Fibroblast of lung (primary cell): Measurements from ENCODE around the gene NUDT5.

Experiments used
- CTCF ChIP-seq, 2 donors: IDR thresholded peaks in 1 of 2; conservative IDR thresholded peaks in 1 of 2; 1 replicate in 1 of 2; 2 replicates in 1 of 2; pipeline ENCODE4 v1.5.1; 2011 to 2012; ENCODE audit warnings: low read length in 2 of 2, control low read depth in 1 of 2, inconsistent platforms in 1 of 2, low read depth in 1 of 2, mild to moderate bottlenecking in 1 of 2
- EZH2 ChIP-seq: IDR thresholded peaks from 2 replicates; pipeline ENCODE4 v1.5.1; 2012; ENCODE audit warnings: low read length, control low read depth, mild to moderate bottlenecking; ENCODE audit errors: missing control alignments

DNA sequence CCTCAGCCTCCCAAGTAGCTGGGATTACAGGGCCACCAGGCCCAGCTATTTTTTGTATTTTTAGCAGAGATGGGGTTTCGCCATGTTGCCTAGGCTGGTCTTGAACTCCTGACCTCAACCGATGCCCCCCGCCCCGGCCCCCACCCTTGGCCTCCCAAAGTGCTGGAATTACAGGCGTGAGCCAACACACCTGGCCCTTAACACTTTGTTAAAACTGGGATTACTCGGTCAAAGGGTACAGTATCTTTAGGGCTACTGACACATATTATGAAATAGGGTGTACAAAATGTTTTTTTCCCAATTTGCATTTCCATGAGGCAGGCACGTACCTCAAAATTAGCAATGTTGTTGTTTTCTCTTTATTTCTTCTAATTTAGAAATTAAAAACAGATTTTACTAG, 11.5 kb downstream of the NUDT5 start:
- TF ChIP-seq CTCF (conservative IDR thresholded peaks at IDR 0.05 in 1 of 2, IDR thresholded peaks at IDR 0.05 in 1 of 2; ENCODE audit: low read depth in 1 of 2, low read length in 2 of 2) (no peak), EZH2 (no peak)
